Neural cell (in vitro differentiated cells): ENCODE data around the gene SLC26A9.

Experiments used
- CTCF ChIP-seq: fragments of 450-650 bp; IDR thresholded peaks from 2 replicates; pipeline ENCODE4 v1.5.1; 2014; ENCODE audit warnings: antibody characterized with exemption, mild to moderate bottlenecking, moderate library complexity; ENCODE audit not compliant: poor library complexity, severe bottlenecking
- EP300 ChIP-seq: fragments of 450-650 bp; conservative IDR thresholded peaks from 2 replicates; pipeline ENCODE4 v1.6.1; 2014; ENCODE audit warnings: antibody characterized with exemption, mild to moderate bottlenecking, moderate library complexity; ENCODE audit not compliant: poor library complexity, severe bottlenecking
- EZH2 ChIP-seq: fragments of 200-600, 300-800 bp; shearing (Covaris generic), sonication (generic); IDR thresholded peaks from 2 replicates; pipeline ENCODE4 v1.6.1; 2014; ENCODE audit warnings: antibody characterized with exemption, low read length, borderline replicate concordance, mild to moderate bottlenecking; ENCODE audit not compliant: insufficient read depth, poor library complexity, severe bottlenecking
- MXI1 ChIP-seq: fragments of 450-650 bp; conservative IDR thresholded peaks from 2 replicates; pipeline ENCODE4 v1.6.1; 2014; ENCODE audit warnings: antibody characterized with exemption, mild to moderate bottlenecking; ENCODE audit not compliant: poor library complexity, severe bottlenecking
- POLR2AphosphoS5 ChIP-seq: IDR thresholded peaks from 2 replicates; pipeline ENCODE4 v1.6.1; 2012
- RAD21 ChIP-seq: fragments of 450-650 bp; conservative IDR thresholded peaks from 2 replicates; pipeline ENCODE4 v1.6.1; 2014; ENCODE audit warnings: antibody characterized with exemption, mild to moderate bottlenecking, moderate library complexity
- REST ChIP-seq: IDR thresholded peaks from 2 replicates; pipeline ENCODE4 v1.6.1; 2012; ENCODE audit warnings: borderline replicate concordance
- SMC3 ChIP-seq: fragments of 450-650 bp; conservative IDR thresholded peaks from 2 replicates; pipeline ENCODE4 v1.6.1; 2014; ENCODE audit warnings: antibody characterized with exemption, mild to moderate bottlenecking, moderate library complexity; ENCODE audit not compliant: poor library complexity
- TAF1 ChIP-seq: IDR thresholded peaks from 2 replicates; pipeline ENCODE4 v1.6.1; 2012; ENCODE audit warnings: low read depth

DNA sequence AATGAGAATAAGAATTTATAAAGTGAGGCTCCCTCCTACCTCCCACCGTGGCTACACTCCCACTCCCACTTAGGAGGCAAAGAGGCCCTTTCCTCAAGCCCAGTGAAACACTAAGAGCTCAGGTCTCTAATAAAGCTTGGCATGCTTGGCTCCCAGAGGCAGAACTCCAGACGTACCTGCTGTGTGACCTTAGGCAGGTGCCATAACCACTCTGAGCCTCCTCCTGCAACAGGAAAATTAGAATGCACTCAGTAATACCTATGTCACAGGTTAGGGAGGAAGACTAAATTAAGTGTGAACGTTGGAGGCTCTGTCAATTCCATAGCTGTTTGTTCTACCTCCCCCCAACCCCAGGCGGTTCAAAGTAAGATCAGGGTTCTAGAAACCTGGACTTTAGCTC, 16.5 kb upstream of the SLC26A9 start:
- TF ChIP-seq EP300 = no peak
- no peak for TF ChIP-seq CTCF
- TF ChIP-seq REST = no peak
- no peak for TF ChIP-seq POLR2AphosphoS5
- TF ChIP-seq TAF1 = no peak
- no peak for TF ChIP-seq RAD21
- no peak for TF ChIP-seq MXI1
- no peak for TF ChIP-seq EZH2
- TF ChIP-seq SMC3 = no peak
